ENCODE data around the gene DNAJC4.

DNAJC4 gene

GRCh38 chr11:64230985-64231365 lies 627 bp downstream of the DNAJC4 start:
- peak in 1 of 6 experiments; percentile 51 for DNase-seq

GRCh38 chr11:64231546-64231945 lies 1.2 kb downstream of the DNAJC4 start:
- DNase-seq = no peak

GRCh38 chr11:64232182-64232966 lies 2.0 kb downstream of the DNAJC4 start:
- no peak for DNase-seq

- DNase-seq = no peak
Measured at GRCh38 chr11:64232967-64233315, 2.6 kb downstream of the DNAJC4 start.

GRCh38 chr11:64233913-64234586 lies 3.7 kb downstream of the DNAJC4 start, which contains the start of gene VEGFB:
TSS of gene VEGFB (plus strand) at chr11:64234584. CDS start at chr11:64234834, 250 bp downstream.
- DNase-seq = peak; percentile 12 to 73 (median 61)

GRCh38 chr11:64234647-64235379 lies 4.5 kb downstream of the DNAJC4 start:
- DNase-seq = peak; percentile 24 to 68 (median 60)

GRCh38 chr11:64235437-64236161 lies 5.3 kb downstream of the DNAJC4 start:
- no peak for DNase-seq

GRCh38 chr11:64237484-64237951 lies 7.2 kb downstream of the DNAJC4 start:
- no peak for DNase-seq

GRCh38 chr11:64238076-64238475 lies 7.7 kb downstream of the DNAJC4 start:
- no peak for DNase-seq

- no peak for DNase-seq
Measured at GRCh38 chr11:64238999-64239398, 8.7 kb downstream of the DNAJC4 start.

GRCh38 chr11:64239662-64240434 lies 9.5 kb downstream of the DNAJC4 start:
- DNase-seq = no peak

- peak; percentile 97 to 98 (median 97) for DNase-seq
Measured at GRCh38 chr11:64240435-64241240, 10.3 kb downstream of the DNAJC4 start, which contains the start of gene FKBP2. TSS of gene FKBP2 (plus strand) at chr11:64241095. CDS start at chr11:64242388, 1,293 bp downstream.

- peak; percentile 99 to 100 (median 99) for DNase-seq
Measured at GRCh38 chr11:64241241-64241490, 10.8 kb downstream of the DNAJC4 start.

GRCh38 chr11:64241491-64242374 lies 11.4 kb downstream of the DNAJC4 start:
- peak in 2 of 6 experiments; percentile 12 to 40 for DNase-seq

- DNase-seq = no peak
Measured at GRCh38 chr11:64243236-64243854, 13.0 kb downstream of the DNAJC4 start.

- no peak for DNase-seq
Measured at GRCh38 chr11:64244107-64244506, 13.8 kb downstream of the DNAJC4 start.

- no peak for DNase-seq
Measured at GRCh38 chr11:64244966-64245365, 14.6 kb downstream of the DNAJC4 start.

- peak in 2 of 6 experiments; percentile 23 to 41 for DNase-seq
Measured at GRCh38 chr11:64245401-64245796, 15.1 kb downstream of the DNAJC4 start.

- DNase-seq = peak in 3 of 6 experiments; percentile 35 to 58 (median 37)
Measured at GRCh38 chr11:64245797-64246620, 15.7 kb downstream of the DNAJC4 start.

Data from stimulated activated naive CD4-positive, alpha-beta T cell (primary cell).